Endometrium (tissue), 2 donors: ENCODE data around the gene DPM3.
"Not testable (repeated sequence)": the region's sequence is repeated elsewhere in the genome, so short reads cannot be mapped to it uniquely, and the experiment has no call there.

Experiments
- FAIRE-seq: peaks from 2 replicates; lab custom pipeline; 2012; peaks lifted over from hg19 to GRCh38; lab: Jason Lieb, UNC
- donor health status: control.
- donor health status: control.

Gene DPM3, protein sequence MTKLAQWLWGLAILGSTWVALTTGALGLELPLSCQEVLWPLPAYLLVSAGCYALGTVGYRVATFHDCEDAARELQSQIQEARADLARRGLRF

DNA sequence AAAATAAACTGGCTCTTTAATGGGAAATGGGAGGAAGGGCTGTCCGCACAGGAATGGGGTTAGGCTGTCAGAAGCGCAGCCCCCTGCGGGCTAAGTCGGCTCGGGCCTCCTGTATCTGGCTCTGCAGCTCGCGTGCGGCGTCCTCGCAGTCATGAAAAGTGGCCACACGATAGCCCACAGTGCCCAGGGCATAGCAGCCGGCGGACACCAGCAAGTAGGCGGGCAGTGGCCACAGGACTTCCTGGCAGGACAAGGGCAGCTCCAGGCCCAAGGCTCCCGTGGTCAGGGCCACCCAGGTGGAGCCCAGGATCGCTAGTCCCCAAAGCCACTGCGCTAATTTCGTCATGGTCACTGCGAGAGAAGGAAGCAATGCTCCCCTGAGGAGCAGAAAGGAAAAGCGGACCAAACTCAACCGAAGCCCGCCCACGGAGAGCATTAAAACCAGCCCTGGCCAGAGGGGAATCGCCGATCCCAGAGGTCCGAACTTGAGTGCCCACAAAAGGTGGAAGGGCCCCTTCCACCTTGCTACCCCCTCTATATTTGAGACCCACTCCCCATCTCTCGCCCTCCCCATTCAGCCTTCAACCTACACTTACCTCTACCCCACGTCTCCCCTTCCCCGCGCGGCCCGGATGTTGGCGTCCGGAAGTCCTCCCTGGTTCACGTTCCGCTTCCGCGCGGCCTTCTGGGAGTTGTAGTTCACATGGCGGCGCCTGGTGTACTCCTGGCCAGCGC, at the start of gene DPM3:
Gene DPM3, minus strand, starts transcription at position 637 of the 735 bp plus-strand sequence. Its CDS starts 291 bp downstream, at position 346.
- FAIRE-seq = no peak

DNA sequence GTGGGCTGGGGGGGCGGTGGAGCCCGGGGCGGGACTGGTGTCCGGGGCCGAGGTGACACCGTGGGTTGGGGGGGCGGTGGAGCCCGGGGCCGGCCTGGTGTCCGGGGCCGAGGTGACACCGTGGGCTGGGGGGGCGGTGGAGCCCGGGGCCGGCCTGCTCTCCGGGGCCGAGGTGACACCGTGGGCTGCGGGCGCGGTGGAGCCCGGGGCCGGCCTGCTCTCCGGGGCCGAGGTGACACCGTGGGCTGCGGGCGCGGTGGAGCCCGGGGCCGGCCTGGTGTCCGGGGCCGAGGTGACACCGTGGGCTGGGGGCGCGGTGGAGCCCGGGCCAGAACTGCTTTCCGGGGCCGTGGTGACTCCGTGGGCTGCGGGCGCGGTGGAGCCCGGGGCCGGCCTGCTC, 49.6 kb upstream of the DPM3 start:
- not testable (repeated sequence) for FAIRE-seq

DNA sequence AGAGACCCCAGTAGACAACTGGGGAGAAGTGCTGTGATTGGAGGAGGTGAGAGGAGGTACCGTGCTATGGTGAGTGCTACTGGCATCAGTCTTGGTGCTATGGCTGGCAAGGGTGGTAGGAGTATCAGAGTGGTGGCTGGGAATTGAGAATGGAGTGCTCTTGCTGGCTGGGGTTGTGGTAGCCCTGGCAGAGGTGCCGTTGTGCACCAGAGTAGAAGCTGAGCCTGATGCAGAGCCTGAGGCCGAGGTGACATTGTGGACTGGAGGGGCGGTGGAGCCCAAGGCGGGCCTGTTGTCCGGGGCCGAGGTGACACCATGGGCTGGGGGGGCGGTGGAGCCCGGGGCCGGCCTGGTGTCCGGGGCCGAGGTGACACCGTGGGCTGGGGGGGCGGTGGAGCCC, 47.9 kb upstream of the DPM3 start:
- FAIRE-seq = no peak

DNA sequence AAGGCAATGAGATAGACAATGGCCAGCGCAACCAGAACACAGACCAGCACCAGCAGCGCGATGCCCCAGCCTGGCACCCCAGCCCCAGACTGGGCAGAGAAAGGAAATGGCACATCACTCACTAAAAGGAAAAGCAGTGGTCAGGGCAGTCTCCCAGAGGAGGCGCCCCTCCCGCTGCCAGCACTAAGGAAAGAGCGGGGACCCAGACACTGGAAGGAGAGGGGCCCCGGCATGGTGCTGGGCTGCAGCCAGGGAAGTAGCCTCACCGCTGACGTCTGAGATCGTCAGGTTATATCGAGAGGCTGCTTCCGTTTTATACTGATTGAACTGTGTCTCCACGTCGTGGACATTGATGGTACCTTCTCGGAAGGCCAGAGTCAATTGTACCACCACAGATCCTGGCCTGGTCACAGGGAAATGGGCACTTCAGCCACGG, 47.1 kb upstream of the DPM3 start:
- FAIRE-seq = no peak

DNA sequence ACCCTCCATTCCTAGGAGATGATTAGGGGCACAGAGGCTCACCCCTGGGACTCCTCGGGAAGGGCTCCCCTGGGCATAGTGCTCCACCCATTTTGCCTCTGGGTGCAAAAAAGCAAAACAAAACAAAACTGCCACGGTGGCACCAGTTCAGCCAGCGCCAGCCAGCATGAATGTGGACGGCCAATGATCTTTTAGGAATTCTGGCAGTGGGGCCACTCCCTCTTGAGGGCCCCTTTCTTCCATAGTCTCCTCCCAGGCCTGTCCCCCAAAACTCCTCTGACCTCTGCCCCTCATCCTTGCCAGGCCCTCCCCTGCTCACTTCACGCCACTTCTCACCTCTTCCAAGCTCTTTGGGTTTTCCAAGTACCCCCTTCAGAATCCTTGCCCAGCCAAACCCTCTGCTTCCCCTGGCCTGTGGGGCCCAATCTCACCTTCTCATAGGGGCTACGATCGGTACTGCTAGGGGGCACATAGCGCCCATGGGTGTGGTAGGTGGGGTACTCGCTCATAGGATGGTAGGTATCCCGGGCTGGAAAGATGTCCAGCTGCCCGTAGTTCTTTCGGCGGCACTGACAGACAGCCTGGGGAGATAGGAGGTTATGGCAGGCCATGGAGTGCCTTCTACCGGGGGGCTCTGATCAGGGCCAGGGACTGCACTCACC, 46.6 kb upstream of the DPM3 start:
- no peak for FAIRE-seq

DNA sequence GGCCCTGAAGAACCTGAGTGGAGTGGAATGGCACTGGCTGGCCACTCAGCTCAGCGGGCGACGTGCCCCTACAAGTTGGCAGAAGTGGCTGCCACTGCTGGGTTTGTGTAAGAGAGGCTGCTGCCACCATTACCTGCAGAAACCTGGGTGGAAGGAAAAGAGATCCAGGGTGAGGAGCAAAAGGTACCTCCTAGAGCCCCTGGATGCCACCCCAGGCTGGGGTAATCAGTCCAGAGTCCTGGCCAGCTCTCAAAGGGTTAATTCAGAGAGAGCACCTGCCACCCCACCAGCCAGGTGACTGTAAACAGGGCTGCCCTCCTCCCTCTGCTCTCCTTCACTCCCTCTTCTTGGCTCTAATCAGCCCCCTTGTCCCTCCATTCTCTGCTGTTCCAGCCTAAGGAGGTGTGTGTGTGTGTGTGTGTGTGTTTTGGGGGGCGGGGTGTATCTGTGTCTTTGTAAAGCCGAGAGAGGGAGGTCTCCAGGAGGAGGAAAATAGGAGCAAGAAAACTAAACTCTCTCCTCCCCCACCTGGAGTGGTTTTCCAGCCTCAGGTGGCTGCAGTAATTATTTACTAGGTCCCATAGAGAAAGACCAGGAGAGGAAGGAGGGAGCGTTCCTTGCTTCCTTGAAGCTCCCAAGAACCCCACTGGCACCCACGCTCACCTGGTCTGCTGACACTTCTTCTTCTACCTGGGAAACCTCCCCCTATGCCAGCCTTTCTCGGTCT, 45.9 kb upstream of the DPM3 start:
- no peak for FAIRE-seq

DNA sequence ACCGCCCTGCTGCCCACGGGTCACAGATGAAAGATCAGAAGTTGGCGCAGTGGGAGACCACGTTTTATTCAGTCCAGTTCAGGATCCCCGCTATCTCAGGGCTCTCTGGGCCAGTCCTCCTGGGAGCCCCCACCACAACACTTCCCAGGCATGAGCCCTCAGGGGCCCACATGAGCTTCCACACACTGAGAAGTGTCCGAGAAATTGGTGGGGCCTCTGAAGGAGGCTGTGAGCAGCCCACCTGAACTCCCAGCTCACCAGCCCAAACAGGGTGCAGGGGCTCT, 45.4 kb upstream of the DPM3 start:
- FAIRE-seq = no peak

DNA sequence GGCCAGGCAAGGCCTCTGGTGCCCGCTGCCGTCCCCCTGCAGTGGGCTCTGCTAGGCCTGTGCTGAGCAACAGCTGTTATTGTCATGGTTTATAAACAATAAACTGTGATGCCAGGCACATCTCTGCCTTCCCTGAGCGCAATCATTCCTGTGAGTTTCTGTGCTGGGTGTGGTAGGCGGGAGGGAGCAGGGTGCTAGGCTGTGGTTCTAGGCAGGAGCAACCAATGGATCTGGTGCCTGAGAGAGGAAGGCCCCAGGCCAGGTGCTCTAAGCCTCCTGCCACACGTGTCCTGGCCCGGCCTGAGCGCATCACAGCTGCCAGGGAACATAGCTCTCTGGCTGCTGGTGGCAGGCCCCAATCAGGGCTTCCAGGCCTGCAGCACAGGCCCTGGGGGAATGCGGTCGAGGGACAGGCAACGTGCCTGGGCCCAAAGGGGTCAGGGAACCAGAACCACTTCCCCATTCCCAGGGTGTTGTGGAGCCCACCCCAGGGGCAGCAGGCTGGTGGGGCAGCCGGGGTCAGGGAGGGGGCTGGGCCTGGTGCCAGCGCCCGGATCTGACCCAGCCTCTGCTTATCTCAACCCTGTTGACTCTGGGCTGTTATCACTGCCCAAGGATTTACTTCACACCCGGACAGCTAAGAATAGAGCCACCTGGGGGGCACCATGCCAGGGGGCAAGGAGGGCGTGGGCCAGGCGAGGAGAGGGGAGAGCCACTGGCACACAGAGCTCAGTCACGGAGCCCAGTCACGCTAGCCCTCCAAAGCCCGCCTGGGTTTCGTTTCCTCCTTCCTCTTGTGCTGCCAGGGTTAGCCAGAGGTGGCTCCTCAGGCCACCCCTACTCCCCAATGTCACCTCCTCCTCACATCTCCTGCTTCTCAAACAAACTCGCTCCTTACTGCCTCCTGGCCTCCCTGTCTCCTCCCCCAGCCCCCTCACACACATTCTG, 44.8 kb upstream of the DPM3 start:
- FAIRE-seq = no peak

DNA sequence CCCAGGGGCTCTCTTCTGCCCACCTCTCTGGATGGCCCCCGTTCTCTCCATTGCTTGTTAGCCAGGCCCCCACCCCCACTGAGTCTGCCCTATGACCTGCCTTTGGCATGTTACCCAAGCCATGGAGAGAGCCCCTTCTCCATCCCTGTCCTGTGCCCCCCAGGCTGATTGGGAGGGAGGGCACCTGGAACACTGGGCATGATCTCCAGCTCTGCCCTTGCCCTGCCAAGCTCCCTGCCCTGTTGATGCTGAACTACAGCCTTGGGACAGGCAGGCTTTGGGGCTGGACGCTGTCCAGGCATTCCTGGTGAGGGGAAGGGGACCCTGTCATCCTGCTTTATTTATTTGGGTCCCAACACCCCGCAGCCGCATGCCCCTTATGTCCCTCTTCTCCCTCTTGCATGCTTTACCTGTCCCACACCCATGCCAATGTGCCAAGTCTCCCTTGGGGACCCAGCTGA, 44.0 kb upstream of the DPM3 start:
- FAIRE-seq = no peak

DNA sequence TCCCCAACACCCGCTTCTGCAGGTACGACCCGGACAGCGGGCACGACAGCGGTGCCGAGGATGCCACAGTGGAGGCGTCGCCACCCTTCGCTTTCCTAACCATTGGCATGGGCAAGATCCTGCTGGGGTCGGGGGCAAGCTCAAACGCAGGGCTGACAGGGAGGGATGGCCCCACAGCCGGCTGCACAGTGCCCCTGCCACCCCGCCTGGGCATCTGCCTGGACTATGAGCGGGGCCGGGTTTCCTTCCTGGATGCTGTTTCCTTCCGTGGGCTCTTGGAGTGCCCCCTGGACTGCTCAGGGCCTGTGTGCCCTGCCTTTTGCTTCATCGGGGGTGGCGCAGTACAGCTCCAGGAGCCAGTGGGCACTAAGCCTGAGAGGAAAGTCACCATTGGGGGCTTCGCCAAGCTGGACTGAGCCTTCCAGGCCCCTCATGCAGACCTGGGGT, 43.5 kb upstream of the DPM3 start:
- no peak for FAIRE-seq

DNA sequence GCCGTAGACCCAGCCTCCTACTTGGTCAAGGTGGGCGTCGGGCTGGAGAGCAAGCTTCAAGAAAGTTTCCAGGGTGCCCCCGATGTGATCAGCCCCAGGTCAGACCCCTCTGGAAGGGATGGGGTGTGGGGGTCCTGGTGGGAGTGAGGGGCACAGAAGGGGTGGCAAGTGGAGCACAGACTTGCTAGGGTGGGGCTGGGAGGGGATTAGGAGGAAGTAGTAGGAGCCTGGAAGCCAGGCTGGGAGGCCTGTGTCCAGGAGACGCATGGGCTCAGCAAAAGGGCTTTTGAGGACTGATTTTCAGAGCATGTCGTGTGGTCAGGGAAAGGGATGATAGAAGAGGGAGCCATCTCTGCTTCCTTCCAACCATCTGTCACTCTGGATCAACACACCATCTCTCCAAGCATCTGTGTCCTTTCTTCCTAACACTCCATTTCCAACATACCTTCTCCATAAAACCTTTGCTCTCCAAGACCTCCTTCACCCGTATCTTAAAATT, 41.8 kb upstream of the DPM3 start:
- FAIRE-seq = no peak

DNA sequence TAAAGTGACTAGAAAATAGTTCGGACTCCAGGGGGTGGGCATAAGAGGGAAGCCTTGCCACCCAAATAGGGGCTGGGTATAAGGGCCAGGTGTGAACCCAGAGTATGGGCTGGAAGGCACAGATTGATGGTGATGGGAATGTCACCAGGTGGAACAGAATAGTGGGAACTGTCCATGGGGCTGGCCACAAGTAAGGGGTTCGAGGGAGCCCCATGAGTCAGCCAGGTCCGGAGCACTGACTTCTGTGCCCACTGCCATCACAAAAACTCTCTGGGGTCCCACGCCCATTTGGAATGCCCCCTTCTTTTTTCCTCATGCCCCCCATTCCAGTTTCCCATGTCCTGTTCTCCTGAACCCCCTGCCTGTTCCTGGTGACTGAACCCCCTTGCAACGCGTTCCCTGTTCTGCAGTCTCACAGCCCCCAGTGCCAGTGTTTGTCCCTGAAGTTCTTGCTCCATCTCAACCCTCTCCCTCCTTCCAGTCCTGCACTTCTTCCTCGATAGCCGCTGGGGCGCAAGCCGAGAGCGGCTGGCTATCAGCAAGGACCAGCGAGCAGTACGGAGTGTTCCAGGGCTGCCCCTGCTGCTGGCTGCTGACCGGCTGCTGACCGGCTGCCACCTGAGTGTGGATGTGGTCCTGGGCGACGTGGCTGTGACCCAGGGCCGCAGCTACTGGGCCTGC, 41.2 kb upstream of the DPM3 start:
- FAIRE-seq = no peak

DNA sequence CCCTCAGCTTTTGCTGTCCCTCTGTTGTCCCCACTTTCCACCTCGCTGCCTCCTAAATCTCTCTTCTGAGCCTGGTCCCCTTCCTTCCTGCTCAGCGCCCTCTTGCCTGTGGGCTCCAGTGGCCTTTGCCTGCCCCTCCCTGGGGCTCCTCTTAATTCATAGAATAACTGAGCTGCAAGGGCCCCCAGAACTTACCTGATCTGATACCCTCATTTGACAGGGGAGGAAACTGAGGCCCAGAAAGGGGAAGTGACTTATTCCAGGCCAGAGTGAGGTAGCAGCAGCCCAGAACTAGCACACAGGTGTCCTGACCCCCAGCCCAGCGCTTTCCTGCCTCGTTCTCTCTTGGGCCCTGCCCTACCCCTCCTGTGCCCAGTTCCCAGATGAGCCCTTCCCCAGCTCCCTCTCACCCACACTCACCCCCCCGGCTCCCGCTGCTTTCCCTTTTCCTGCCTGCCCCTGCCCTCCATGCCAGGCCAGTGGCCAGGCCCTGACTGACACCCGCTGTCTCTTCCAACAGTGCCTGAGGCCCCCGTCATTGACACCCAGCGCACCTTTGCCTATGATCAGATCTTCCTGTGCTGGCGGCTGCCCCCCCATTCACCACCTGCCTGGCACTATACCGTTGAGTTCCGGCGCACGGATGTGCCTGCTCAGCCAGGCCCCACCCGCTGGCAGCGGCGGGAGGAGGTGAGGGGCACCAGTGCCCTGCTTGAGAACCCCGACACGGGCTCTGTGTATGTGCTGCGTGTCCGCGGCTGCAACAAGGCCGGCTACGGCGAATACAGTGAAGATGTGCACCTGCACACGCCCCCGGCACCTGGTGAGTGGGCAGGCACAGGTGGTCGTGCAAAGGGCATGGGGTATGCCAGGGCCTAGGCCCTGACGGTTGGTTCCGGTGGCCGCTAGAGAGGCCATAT, 39.0 kb upstream of the DPM3 start:
- no peak for FAIRE-seq

DNA sequence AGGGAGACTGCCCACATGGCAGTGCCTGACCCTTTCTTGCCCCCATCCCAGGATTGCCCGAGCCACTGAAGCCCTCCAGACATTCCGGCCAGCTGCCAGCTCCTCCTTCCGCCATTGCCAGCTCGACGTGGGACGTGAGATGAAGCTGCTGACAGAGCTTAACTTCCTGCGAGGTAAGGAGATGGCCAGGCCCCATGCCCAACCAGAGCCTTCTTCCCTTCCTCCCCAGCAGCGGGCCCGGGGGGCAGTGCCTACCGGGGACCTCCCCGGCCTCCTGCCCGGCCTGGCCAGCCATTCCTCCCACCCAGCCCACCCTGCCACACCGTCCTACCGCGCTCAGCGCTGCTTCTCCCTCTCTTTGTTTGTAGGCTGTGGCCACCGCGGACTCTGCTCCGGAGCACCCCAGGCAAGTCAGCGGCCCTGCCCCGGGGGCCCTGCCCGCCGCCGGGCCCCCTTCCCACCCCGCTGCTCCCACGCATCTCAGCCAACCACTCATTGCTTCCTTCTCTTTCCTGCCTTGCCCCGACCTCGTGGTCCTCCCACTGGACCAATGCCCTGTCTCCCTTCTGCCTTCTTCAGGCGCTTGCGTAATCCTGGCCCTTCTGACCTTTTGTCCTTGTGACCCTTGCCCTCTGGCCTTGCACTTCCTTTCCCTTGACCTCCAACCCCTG, 38.2 kb upstream of the DPM3 start:
- no peak for FAIRE-seq

DNA sequence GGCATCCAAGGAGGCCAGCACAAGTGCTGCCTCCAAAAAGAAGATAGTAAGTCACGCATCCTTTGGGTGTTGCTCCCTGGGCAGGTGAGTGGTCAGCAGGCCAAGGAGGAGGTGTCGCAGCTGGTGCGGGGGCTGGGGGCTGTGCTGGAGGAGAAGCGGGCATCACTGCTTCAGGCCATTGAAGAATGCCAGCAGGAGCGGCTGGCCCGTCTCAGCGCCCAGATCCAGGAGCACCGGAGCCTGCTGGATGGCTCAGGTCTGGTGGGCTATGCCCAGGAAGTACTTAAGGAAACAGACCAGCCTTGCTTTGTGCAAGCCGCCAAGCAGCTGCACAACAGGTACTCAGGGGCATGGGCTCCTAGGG, 37.6 kb upstream of the DPM3 start:
- FAIRE-seq = no peak

DNA sequence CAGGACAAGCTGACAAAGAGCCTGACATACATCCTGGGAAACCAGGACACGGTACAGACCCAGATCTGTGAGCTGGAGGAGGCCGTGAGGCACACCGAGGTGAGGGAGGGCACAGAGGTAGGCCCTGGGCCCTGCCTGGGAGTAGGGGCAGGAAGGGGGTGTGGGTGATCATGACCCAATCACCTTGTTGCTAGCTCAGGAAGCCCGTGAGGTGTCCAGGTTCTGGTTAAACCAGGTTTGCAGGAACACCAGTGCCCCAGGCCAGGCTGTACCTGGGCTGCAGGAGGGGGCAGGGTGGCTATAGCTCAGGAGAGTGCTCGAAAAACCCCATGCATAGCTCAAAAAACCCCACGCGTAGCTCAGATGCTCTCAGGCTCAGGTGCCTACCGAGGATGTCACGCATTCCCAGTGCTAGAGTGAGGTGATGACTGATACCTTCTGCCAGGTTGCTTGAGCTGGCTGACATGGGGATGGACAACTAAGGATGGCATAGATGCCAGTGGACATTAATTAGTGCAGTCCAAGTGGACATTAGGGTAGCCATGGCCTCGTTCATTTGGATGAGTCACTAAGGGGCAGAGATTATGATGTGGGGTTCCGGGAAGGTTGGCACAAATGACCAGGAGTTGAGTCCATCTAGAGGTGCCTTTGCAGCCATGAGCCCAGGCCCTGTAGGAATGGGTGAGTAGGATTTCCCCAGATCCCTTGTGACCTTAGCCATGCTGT, 37.0 kb upstream of the DPM3 start:
- FAIRE-seq = no peak

DNA sequence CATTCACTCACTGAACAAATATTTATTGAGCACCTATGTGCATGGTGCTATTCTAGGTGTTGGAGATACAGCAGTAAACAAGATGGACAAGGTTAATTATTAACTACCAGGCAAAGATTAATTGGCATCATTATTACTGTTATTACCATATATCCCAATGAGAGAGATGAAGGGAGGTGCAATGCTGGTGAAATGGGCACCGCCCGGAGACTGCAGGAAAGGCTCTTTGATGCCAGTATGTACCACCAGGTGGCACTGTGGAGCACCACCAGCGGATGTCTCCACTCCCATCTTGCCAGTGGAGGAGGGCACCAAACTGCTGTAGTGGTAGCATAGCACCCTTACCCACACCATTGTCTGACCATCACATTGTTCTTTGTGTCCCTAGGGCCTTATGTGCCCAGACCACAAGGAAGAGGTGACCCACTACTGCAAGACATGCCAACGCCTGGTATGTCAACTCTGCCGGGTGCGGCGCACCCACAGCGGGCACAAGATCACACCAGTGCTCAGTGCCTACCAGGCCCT, 36.3 kb upstream of the DPM3 start:
- no peak for FAIRE-seq

DNA sequence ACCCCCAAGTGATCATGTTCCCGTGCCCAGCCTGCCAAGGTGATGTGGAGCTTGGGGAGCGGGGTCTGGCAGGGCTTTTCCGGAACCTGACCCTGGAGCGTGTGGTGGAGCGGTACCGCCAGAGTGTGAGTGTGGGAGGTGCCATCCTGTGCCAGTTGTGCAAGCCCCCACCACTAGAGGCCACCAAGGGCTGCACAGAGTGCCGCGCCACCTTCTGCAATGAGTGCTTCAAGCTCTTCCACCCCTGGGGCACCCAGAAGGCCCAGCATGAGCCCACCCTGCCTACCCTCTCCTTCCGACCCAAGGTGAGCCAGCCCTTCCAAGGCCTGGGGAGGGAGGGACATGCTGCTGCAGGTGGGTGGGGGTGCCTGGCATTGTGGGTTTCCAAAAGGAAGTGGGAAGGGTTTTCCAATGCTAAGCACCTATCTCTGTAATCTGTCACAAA, 35.6 kb upstream of the DPM3 start:
- no peak for FAIRE-seq
